CD4-positive, CD25-positive, alpha-beta regulatory T cell (primary cell): ENCODE data around the gene HNRNPH1. TPM values are rescaled to one million over a fixed set of nuclear protein-coding genes. Genes with fewer than 3 reads are reported as not detected.
A peak's percentile ranks its signal among the peaks of the same experiment; 100 is the strongest.

Experiments
- ATAC-seq, 2 donors: fragments of 150-1000 bp; cut with Tn5 transposase; one replicate each; pipeline ENCODE4 v1.10.0; 2021; ENCODE audit warnings: low read depth in 2 of 2, moderate number of reproducible peaks in 2 of 2, moderate library complexity in 1 of 2
- DNase-seq, 3 donors: peaks; one replicate each; pipeline versions ENCODE4 v3.0.0 to v3.0.0-alpha.2; 2012 to 2022; ENCODE audit warnings: mixed read lengths in 1 of 3
- H3K27ac ChIP-seq: one replicate; pipeline ENCODE4 v1.7.0; 2013; ENCODE audit warnings: mild to moderate bottlenecking, low read length; ENCODE audit not compliant: insufficient read depth, poor library complexity, severe bottlenecking
- H3K27me3 ChIP-seq: one replicate; pipeline ENCODE4 v1.7.0; 2013; ENCODE audit warnings: low read length; ENCODE audit not compliant: control insufficient read depth, insufficient read depth
- H3K36me3 ChIP-seq: one replicate; pipeline ENCODE4 v1.7.0; 2013; ENCODE audit warnings: mild to moderate bottlenecking, low read length, moderate library complexity; ENCODE audit not compliant: control insufficient read depth, insufficient read depth
- H3K4me1 ChIP-seq: 2 replicates; pipeline ENCODE4 v1.7.0; 2013; ENCODE audit warnings: mild to moderate bottlenecking, low read length; ENCODE audit not compliant: insufficient read depth, control insufficient read depth, poor library complexity, severe bottlenecking
- H3K4me3 ChIP-seq: one replicate; pipeline ENCODE4 v1.7.0; 2013; ENCODE audit warnings: low read depth, mild to moderate bottlenecking, low read length, moderate library complexity
- H3K9me3 ChIP-seq, 2 experiments: 1 replicate in 1 of 2; 2 replicates in 1 of 2; pipeline ENCODE4 v1.7.0; 2013; ENCODE audit warnings: low read length in 2 of 2, mild to moderate bottlenecking in 1 of 2, moderate library complexity in 1 of 2; ENCODE audit not compliant: control insufficient read depth in 2 of 2
- H3K27ac Mint-ChIP-seq, 3 donors: one replicate each; pipeline ENCODE4 v1.8.0; 2020 to 2022; ENCODE audit warnings: mild to moderate bottlenecking in 3 of 3, mixed read lengths in 3 of 3, moderate library complexity in 2 of 3
- H3K27me3 Mint-ChIP-seq: one replicate; pipeline ENCODE4 v1.8.0; 2022; ENCODE audit warnings: mild to moderate bottlenecking, mixed read lengths
- H3K36me3 Mint-ChIP-seq: one replicate; pipeline ENCODE4 v1.8.0; 2020; ENCODE audit warnings: mixed read lengths
- H3K4me1 Mint-ChIP-seq, 4 donors: one replicate each; pipeline ENCODE4 v1.8.0; 2020 to 2022; ENCODE audit warnings: mixed read lengths in 4 of 4, mild to moderate bottlenecking in 1 of 4
- H3K4me3 Mint-ChIP-seq, 4 donors: one replicate each; pipeline ENCODE4 v1.8.0; 2020 to 2022; ENCODE audit warnings: mild to moderate bottlenecking in 4 of 4, mixed read lengths in 4 of 4, moderate library complexity in 3 of 4
- H3K9me3 Mint-ChIP-seq, 7 donors: one replicate each; pipeline ENCODE4 v1.8.0; 2020 to 2022; ENCODE audit warnings: mixed read lengths in 7 of 7, mild to moderate bottlenecking in 3 of 7, moderate library complexity in 2 of 7
- polyA plus RNA-seq, 4 donors: library from polyadenylated mRNA; unstranded; fragments of 300-500 nt; fragmentation: Illumina TruSeq; gene quantifications; one replicate each; pipeline ENCODE4 v1.2.3, GENCODE V29; 2021
- total RNA-seq: library from RNA; stranded (reverse); gene quantifications from one replicate; pipeline ENCODE4 v1.2.3, GENCODE V29; 2022

The HNRNPH1 gene
- total and polyA plus RNA-seq, 5 donors from 2014 or later = 102 to 2,049 (median 140) TPM

GRCh38 chr5:179620293-179620692 lies 3.2 kb downstream of the HNRNPH1 start:
- H3K4me1 ChIP-seq = peaks cover 66% of the 10 kb centered on the region
- H3K36me3 ChIP-seq = peaks cover 68% of the 10 kb centered on the region

GRCh38 chr5:179619776-179620175 lies 3.7 kb downstream of the HNRNPH1 start:
- H3K4me1 Mint-ChIP-seq = peaks cover 43 to 84% (median 64%) of the 10 kb centered on the region in 4 donors
- Histone ChIP-seq H3K4me3 (peak overlapping the region; percentile 94), H3K27me3 (no peaks in the 10 kb centered on the region), H3K36me3 (peaks cover 74% of the 10 kb centered on the region), H3K27ac (peak overlapping the region; percentile 98), H3K4me1 (peaks cover 68% of the 10 kb centered on the region), H3K9me3 (no peaks in the 10 kb centered on the region)
- H3K27ac Mint-ChIP-seq = peak overlapping the region in 1 of 3 donors; percentile 20
- no peak for ATAC-seq
- H3K36me3 Mint-ChIP-seq = peaks cover 60% of the 10 kb centered on the region
- peak in 1 of 3 donors; percentile 2 for DNase-seq
- H3K27me3 Mint-ChIP-seq = peaks cover 15% of the 10 kb centered on the region
- peak overlapping the region; percentile 96 to 100 (median 98) for H3K4me3 Mint-ChIP-seq
- H3K9me3 Mint-ChIP-seq = no peaks in the 10 kb centered on the region

More at GRCh38 chr5:179620293-179620692, 3.2 kb downstream of the HNRNPH1 start:
- Mint-ChIP-seq H3K36me3 (peaks cover 58% of the 10 kb centered on the region), H3K27ac (peak overlapping the region; percentile 96 to 98 (median 96)), H3K4me1 (peaks cover 43 to 83% (median 67%) of the 10 kb centered on the region in 4 donors), H3K4me3 (peak overlapping the region; percentile 96 to 100 (median 98)), H3K9me3 (no peaks in the 10 kb centered on the region), H3K27me3 (peaks cover 15% of the 10 kb centered on the region)
- Histone ChIP-seq H3K27me3 (no peaks in the 10 kb centered on the region), H3K27ac (peak overlapping the region; percentile 98), H3K4me3 (peak overlapping the region; percentile 94), H3K9me3 (no peaks in the 10 kb centered on the region)
- DNase-seq (peak in 1 of 3 donors; percentile 10), ATAC-seq (no peak)

- Histone ChIP-seq H3K4me1 (peaks cover 61% of the 10 kb centered on the region), H3K9me3 (no peaks in the 10 kb centered on the region), H3K27ac (peak overlapping the region; percentile 63), H3K4me3 (peak overlapping the region; percentile 94), H3K36me3 (peaks cover 81% of the 10 kb centered on the region), H3K27me3 (no peaks in the 10 kb centered on the region)
- ATAC-seq (no peak), DNase-seq (peak in 1 of 3 donors; percentile 3)
- Mint-ChIP-seq H3K27me3 (peaks cover 14% of the 10 kb centered on the region), H3K4me1 (peaks cover 43 to 81% (median 61%) of the 10 kb centered on the region in 4 donors), H3K4me3 (peak overlapping the region; percentile 78 to 99 (median 96)), H3K36me3 (peaks cover 62% of the 10 kb centered on the region), H3K27ac (peak overlapping the region; percentile 43 to 80 (median 71)), H3K9me3 (no peaks in the 10 kb centered on the region)
These were observed 4.4 kb downstream of the HNRNPH1 start for GRCh38 chr5:179618923-179619554.

GRCh38 chr5:179617930-179618329 lies 5.5 kb downstream of the HNRNPH1 start:
- Mint-ChIP-seq H3K4me1 (peaks cover 43 to 84% (median 63%) of the 10 kb centered on the region in 4 donors), H3K27ac (peak overlapping the region; percentile 26 to 82 (median 81)), H3K4me3 (peak overlapping the region in 3 of 4 donors; percentile 3 to 78 (median 15)), H3K36me3 (peaks cover 73% of the 10 kb centered on the region), H3K27me3 (peaks cover 3% of the 10 kb centered on the region), H3K9me3 (no peaks in the 10 kb centered on the region)
- peaks cover 92% of the 10 kb centered on the region for H3K36me3 ChIP-seq
- no peaks in the 10 kb centered on the region for H3K27me3 ChIP-seq
- DNase-seq = no peak
- H3K4me1 ChIP-seq = peaks cover 58% of the 10 kb centered on the region
- ATAC-seq = no peak
- no peaks in the 10 kb centered on the region for H3K9me3 ChIP-seq
- H3K4me3 ChIP-seq = peak overlapping the region; percentile 17
- peak overlapping the region; percentile 63 for H3K27ac ChIP-seq

- peaks cover 46% of the 10 kb centered on the region for H3K4me1 ChIP-seq
- no peak overlapping the region for H3K4me3 ChIP-seq
- H3K36me3 ChIP-seq = peaks cover 97% of the 10 kb centered on the region
- H3K9me3 Mint-ChIP-seq = no peaks in the 10 kb centered on the region
- peaks cover 71% of the 10 kb centered on the region for H3K36me3 Mint-ChIP-seq
- no peaks in the 10 kb centered on the region for H3K27me3 Mint-ChIP-seq
- H3K4me3 Mint-ChIP-seq = peak overlapping the region in 3 of 4 donors; percentile 13 to 68 (median 29)
- ATAC-seq = no peak
- no peak for DNase-seq
- H3K27me3 ChIP-seq = no peaks in the 10 kb centered on the region
- peak overlapping the region; percentile 39 for H3K27ac ChIP-seq
- H3K27ac Mint-ChIP-seq = peak overlapping the region in 2 of 3 donors; percentile 34 to 93
- no peaks in the 10 kb centered on the region for H3K9me3 ChIP-seq
- H3K4me1 Mint-ChIP-seq = peaks cover 33 to 78% (median 58%) of the 10 kb centered on the region in 4 donors
These were observed 7.4 kb downstream of the HNRNPH1 start for GRCh38 chr5:179616002-179616594.

- H3K9me3 ChIP-seq = no peaks in the 10 kb centered on the region
- H3K27ac Mint-ChIP-seq = no peak overlapping the region
- H3K36me3 Mint-ChIP-seq = peaks cover 69% of the 10 kb centered on the region
- no peak overlapping the region for H3K4me3 Mint-ChIP-seq
- no peaks in the 10 kb centered on the region for H3K27me3 ChIP-seq
- peak overlapping the region; percentile 42 for H3K27ac ChIP-seq
- ATAC-seq = no peak
- H3K4me1 Mint-ChIP-seq = peaks cover 24 to 77% (median 56%) of the 10 kb centered on the region in 4 donors
- no peak for DNase-seq
- no peaks in the 10 kb centered on the region for H3K9me3 Mint-ChIP-seq
- H3K4me1 ChIP-seq = peaks cover 38% of the 10 kb centered on the region
- H3K4me3 ChIP-seq = peak overlapping the region; percentile 5
- no peaks in the 10 kb centered on the region for H3K27me3 Mint-ChIP-seq
- H3K36me3 ChIP-seq = peaks cover 97% of the 10 kb centered on the region
These were observed 8.3 kb downstream of the HNRNPH1 start for GRCh38 chr5:179615203-179615602.

GRCh38 chr5:179614745-179615144 lies 8.7 kb downstream of the HNRNPH1 start:
- H3K4me1 ChIP-seq = peaks cover 38% of the 10 kb centered on the region
- DNase-seq = no peak
- ATAC-seq = no peak
- peaks cover 97% of the 10 kb centered on the region for H3K36me3 ChIP-seq
- H3K27ac Mint-ChIP-seq = no peak overlapping the region
- peak overlapping the region; percentile 17 for H3K27ac ChIP-seq
- no peaks in the 10 kb centered on the region for H3K27me3 ChIP-seq
- H3K9me3 Mint-ChIP-seq = no peaks in the 10 kb centered on the region
- H3K4me1 Mint-ChIP-seq = peaks cover 24 to 76% (median 55%) of the 10 kb centered on the region in 4 donors
- peaks cover 69% of the 10 kb centered on the region for H3K36me3 Mint-ChIP-seq
- no peaks in the 10 kb centered on the region for H3K27me3 Mint-ChIP-seq
- no peaks in the 10 kb centered on the region for H3K9me3 ChIP-seq
- no peak overlapping the region for H3K4me3 ChIP-seq
- no peak overlapping the region for H3K4me3 Mint-ChIP-seq
